MM.1S (cell line): ENCODE measurements around the gene SPC24.

Experiments
- DNase-seq: peaks from one replicate; pipeline ENCODE4 v3.0.0-alpha.2; 2015
- H2AFZ ChIP-seq: fragments of 300-600 bp; sonication (generic); 2 replicates; pipeline ENCODE4 v1.6.0; 2016; ENCODE audit warnings: antibody characterized with exemption, low read length
- H3F3A ChIP-seq: fragments of 300-600 bp; sonication (generic); 2 replicates; pipeline ENCODE4 v1.6.1; 2016; ENCODE audit warnings: mild to moderate bottlenecking, antibody characterized with exemption, low read length, moderate library complexity, mixed read lengths; ENCODE audit not compliant: insufficient read depth
- H3K27ac ChIP-seq: fragments of 300-600 bp; sonication (generic); 2 replicates; pipeline ENCODE4 v1.5.1; 2016; ENCODE audit warnings: mild to moderate bottlenecking, low read length
- H3K27me3 ChIP-seq: fragments of 300-600 bp; sonication (generic); replicated peaks from 2 replicates; pipeline ENCODE4 v1.6.0; 2016; ENCODE audit warnings: low read length; ENCODE audit not compliant: insufficient read depth
- H3K36me3 ChIP-seq: fragments of 300-600 bp; sonication (generic); replicated peaks from 2 replicates; pipeline ENCODE4 v1.6.1; 2016; ENCODE audit warnings: mild to moderate bottlenecking, low read length, mixed read lengths; ENCODE audit not compliant: insufficient read depth
- H3K4me1 ChIP-seq: fragments of 300-600 bp; sonication (generic); 2 replicates; pipeline ENCODE4 v1.6.1; 2016; ENCODE audit warnings: low read length, mixed read lengths
- H3K4me2 ChIP-seq: fragments of 300-600 bp; sonication (generic); 2 replicates; pipeline ENCODE4 v1.6.0; 2016; ENCODE audit warnings: low read depth, low read length
- H3K4me3 ChIP-seq: fragments of 300-600 bp; sonication (generic); 2 replicates; pipeline ENCODE4 v1.5.1; 2016; ENCODE audit warnings: low read length, mixed read lengths
- H3K79me2 ChIP-seq: fragments of 300-600 bp; sonication (generic); 2 replicates; pipeline ENCODE4 v1.6.1; 2016; ENCODE audit warnings: mixed run types, low read length, mixed read lengths
- H3K9ac ChIP-seq: fragments of 300-600 bp; sonication (generic); 2 replicates; pipeline ENCODE4 v1.6.1; 2016; ENCODE audit warnings: low read length, mixed read lengths
- H3K9me2 ChIP-seq: fragments of 300-600 bp; sonication (generic); replicated peaks from 2 replicates; pipeline ENCODE4 v1.6.1; 2016; ENCODE audit warnings: mild to moderate bottlenecking, low read length, mixed read lengths; ENCODE audit not compliant: insufficient read depth
- H3K9me3 ChIP-seq: fragments of 300-600 bp; sonication (generic); replicated peaks from 2 replicates; pipeline ENCODE4 v1.6.1; 2016; ENCODE audit warnings: mild to moderate bottlenecking, low read length, mixed read lengths; ENCODE audit not compliant: insufficient read depth
- H4K20me1 ChIP-seq: fragments of 300-600 bp; sonication (generic); 2 replicates; pipeline ENCODE4 v1.6.1; 2016; ENCODE audit warnings: mild to moderate bottlenecking, low read length, moderate library complexity, mixed read lengths; ENCODE audit not compliant: insufficient read depth
- EZH2 ChIP-seq: fragments of 300-600 bp; sonication (generic); optimal IDR thresholded peaks from 2 replicates; pipeline ENCODE3; 2017; ENCODE audit warnings: low read depth, mild to moderate bottlenecking, antibody characterized with exemption, low read length, mixed read lengths
- EZH2phosphoT487 ChIP-seq: fragments of 300-600 bp; sonication (generic); IDR thresholded peaks from 2 replicates; pipeline ENCODE4 v1.6.1; 2018; ENCODE audit warnings: antibody characterized with exemption, low read length
- TF ChIP-seq, protein P1 (sequence below): fragments of 300-600 bp; sonication (generic); IDR thresholded peaks from 2 replicates; pipeline ENCODE4 v1.5.1; 2016; ENCODE audit warnings: antibody characterized with exemption, low read length, mixed read lengths

The SPC24 gene

DNA sequence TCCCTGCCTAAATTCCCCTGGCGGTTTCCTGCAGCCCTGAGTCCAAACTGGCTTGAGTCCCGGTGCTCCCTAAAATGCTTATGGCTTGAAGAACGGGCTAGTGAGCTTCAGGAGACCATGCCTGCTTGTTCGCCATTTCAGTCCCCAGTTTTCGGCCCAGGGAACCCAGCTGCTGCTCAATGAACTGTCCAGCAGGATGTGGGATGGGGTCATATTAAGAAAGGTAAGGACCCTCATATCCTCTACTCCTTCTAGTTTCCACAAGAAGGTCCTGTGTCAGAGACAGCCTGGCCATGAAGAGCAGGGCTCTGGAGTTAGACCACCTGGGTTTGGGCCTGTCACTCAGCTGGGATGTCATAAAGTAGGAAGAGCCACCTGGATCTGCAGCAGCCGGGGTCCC is 17.0 kb upstream of the SPC24 start:
- Histone ChIP-seq H3K79me2 (no peaks in the 10 kb centered on the region), H3K4me1 (no peaks in the 10 kb centered on the region), H3K9me3 (no peaks in the 10 kb centered on the region), H3K27ac (no peak overlapping the region), H3F3A (no peaks in the 10 kb centered on the region), H3K9ac (no peak overlapping the region), H3K36me3 (no peaks in the 10 kb centered on the region), H3K4me3 (no peak overlapping the region), H3K4me2 (no peak overlapping the region), H2AFZ (no peak overlapping the region), H4K20me1 (no peaks in the 10 kb centered on the region), H3K27me3 (no peaks in the 10 kb centered on the region), H3K9me2 (no peaks in the 10 kb centered on the region)
- no peak for TF ChIP-seq EZH2phosphoT487
- TF ChIP-seq, protein P1, sequence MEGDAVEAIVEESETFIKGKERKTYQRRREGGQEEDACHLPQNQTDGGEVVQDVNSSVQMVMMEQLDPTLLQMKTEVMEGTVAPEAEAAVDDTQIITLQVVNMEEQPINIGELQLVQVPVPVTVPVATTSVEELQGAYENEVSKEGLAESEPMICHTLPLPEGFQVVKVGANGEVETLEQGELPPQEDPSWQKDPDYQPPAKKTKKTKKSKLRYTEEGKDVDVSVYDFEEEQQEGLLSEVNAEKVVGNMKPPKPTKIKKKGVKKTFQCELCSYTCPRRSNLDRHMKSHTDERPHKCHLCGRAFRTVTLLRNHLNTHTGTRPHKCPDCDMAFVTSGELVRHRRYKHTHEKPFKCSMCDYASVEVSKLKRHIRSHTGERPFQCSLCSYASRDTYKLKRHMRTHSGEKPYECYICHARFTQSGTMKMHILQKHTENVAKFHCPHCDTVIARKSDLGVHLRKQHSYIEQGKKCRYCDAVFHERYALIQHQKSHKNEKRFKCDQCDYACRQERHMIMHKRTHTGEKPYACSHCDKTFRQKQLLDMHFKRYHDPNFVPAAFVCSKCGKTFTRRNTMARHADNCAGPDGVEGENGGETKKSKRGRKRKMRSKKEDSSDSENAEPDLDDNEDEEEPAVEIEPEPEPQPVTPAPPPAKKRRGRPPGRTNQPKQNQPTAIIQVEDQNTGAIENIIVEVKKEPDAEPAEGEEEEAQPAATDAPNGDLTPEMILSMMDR: no peak
- no peak for DNase-seq

- no peaks in the 10 kb centered on the region for H3K9me2 ChIP-seq
- TF ChIP-seq EZH2: no peak
- TF ChIP-seq, protein P1: no peak
- no peak for TF ChIP-seq EZH2phosphoT487
- H3F3A ChIP-seq: no peaks in the 10 kb centered on the region
- no peak overlapping the region for H3K9ac ChIP-seq
- no peak for DNase-seq
- H3K9me3 ChIP-seq: no peaks in the 10 kb centered on the region
- H3K27me3 ChIP-seq: no peaks in the 10 kb centered on the region
- H4K20me1 ChIP-seq: no peaks in the 10 kb centered on the region
- no peak overlapping the region for H2AFZ ChIP-seq
- no peak overlapping the region for H3K4me3 ChIP-seq
- no peaks in the 10 kb centered on the region for H3K4me1 ChIP-seq
- H3K36me3 ChIP-seq: no peaks in the 10 kb centered on the region
- H3K27ac ChIP-seq: no peak overlapping the region
- H3K79me2 ChIP-seq: no peaks in the 10 kb centered on the region
- H3K4me2 ChIP-seq: no peak overlapping the region
Measured at GRCh38 chr19:11171144-11171543, 15.6 kb upstream of the SPC24 start.

- DNase-seq: no peak
- TF ChIP-seq, protein P1: no peak
- Histone ChIP-seq H3K4me2 (no peak overlapping the region), H3K27me3 (no peaks in the 10 kb centered on the region), H3K9ac (no peak overlapping the region), H3K4me1 (no peaks in the 10 kb centered on the region), H3K9me3 (no peaks in the 10 kb centered on the region), H3F3A (no peaks in the 10 kb centered on the region), H3K79me2 (no peaks in the 10 kb centered on the region), H2AFZ (no peak overlapping the region), H4K20me1 (no peaks in the 10 kb centered on the region), H3K36me3 (no peaks in the 10 kb centered on the region), H3K27ac (no peak overlapping the region), H3K9me2 (no peaks in the 10 kb centered on the region), H3K4me3 (no peak overlapping the region)
Measured at GRCh38 chr19:11169896-11170678, 14.5 kb upstream of the SPC24 start.
